K562 (cell line): Measurements from ENCODE around the gene CHST8. TPM values are rescaled to one million over a fixed set of nuclear protein-coding genes. Genes with fewer than 3 reads are reported as not detected.

Source experiments
- ATAC-seq: fragments of 200-7000 bp; cut with Tn5 transposase; 3 replicates; pipeline ENCODE4 v1.9.1; 2020; ENCODE audit warnings: moderate library complexity
- BruUV-seq: library from RNA; stranded (reverse); fragments of 400-500 nt; replicated peaks from 2 replicates; lab custom pipeline; 2021; lab: Mats Ljungman, UMichigan
- CTCF ChIA-PET: fragments of 300-600 bp; formaldehyde crosslinking; extraction: SDS; loops from one replicate; lab custom pipeline; 2021; ENCODE audit warnings: low intra/inter-chr PET ratio; lab: Yijun Ruan, JAX
- POLR2A ChIA-PET: fragments of 300-600, 350-650 bp; sonication (Branson Sonifier 250); formaldehyde crosslinking; extraction: SDS; loops from one replicate; lab custom pipeline; 2021; ENCODE audit warnings: antibody characterized with exemption, inconsistent platforms; lab: Yijun Ruan, JAX
- DNase-seq, 4 experiments: peaks; one replicate each; pipeline versions ENCODE4 v3.0.0 to v3.0.0-alpha.2; 2011 to 2018; ENCODE audit warnings: low spot score in 3 of 4, mixed read lengths in 3 of 4; ENCODE audit errors: extremely low read depth in 1 of 4
- FAIRE-seq: peaks from 2 replicates; lab custom pipeline; 2011; peaks lifted over from hg19 to GRCh38; lab: Jason Lieb, UNC
- H2AFZ ChIP-seq: 2 replicates; pipeline ENCODE4 v1.6.0; 2011; ENCODE audit warnings: low read depth, low read length, control low read depth, inconsistent platforms
- H3K27ac ChIP-seq: fragments of 200-600 bp; 3 replicates; pipeline ENCODE4 v1.8.0; 2011; ENCODE audit warnings: low read depth, mild to moderate bottlenecking, control low read depth, inconsistent platforms, low read length, moderate library complexity, mixed read lengths; ENCODE audit errors: extremely low read depth
- H3K27me3 ChIP-seq, 2 experiments: fragments of 300-600 bp in 1 of 2; 2 replicates in 1 of 2; 3 replicates in 1 of 2; pipeline versions ENCODE4 v1.6.0 to v1.8.0; 2011; ENCODE audit warnings: inconsistent platforms in 2 of 2, low read length in 2 of 2, mild to moderate bottlenecking in 1 of 2, mixed read lengths in 1 of 2, moderate library complexity in 1 of 2; ENCODE audit not compliant: control insufficient read depth in 2 of 2, insufficient read depth in 2 of 2
- H3K36me3 ChIP-seq: fragments of 300-600 bp; 3 replicates; pipeline ENCODE4 v1.8.0; 2011; ENCODE audit warnings: mild to moderate bottlenecking, low read length, inconsistent platforms; ENCODE audit not compliant: control insufficient read depth, insufficient read depth
- H3K4me1 ChIP-seq, 2 experiments: fragments of 200-600 bp in 1 of 2; replicated peaks in 1 of 2; 2 replicates in 1 of 2; 3 replicates in 1 of 2; pipeline versions ENCODE4 v1.5.1 to v1.8.0; 2011; ENCODE audit warnings: inconsistent platforms in 2 of 2, low read length in 2 of 2, mild to moderate bottlenecking in 1 of 2, mixed read lengths in 1 of 2, moderate library complexity in 1 of 2; ENCODE audit not compliant: control insufficient read depth in 2 of 2, insufficient read depth in 2 of 2
- H3K4me2 ChIP-seq: 2 replicates; pipeline ENCODE4 v1.6.1; 2011; ENCODE audit warnings: low read length, control low read depth, inconsistent platforms, mixed read lengths; ENCODE audit not compliant: insufficient read depth
- H3K4me3 ChIP-seq: fragments of 200-600 bp; sonication (generic), shearing (Covaris generic); 2 replicates; pipeline ENCODE4 v1.5.1; 2016; ENCODE audit warnings: control low read depth, inconsistent platforms
- H3K79me2 ChIP-seq: fragments of 200-600 bp; 3 replicates; pipeline ENCODE4 v1.8.0; 2011; ENCODE audit warnings: low read length, inconsistent platforms; ENCODE audit not compliant: control insufficient read depth, insufficient read depth
- H3K9ac ChIP-seq, 2 experiments: 2 replicates each; pipeline versions ENCODE4 v1.6.0 to v1.6.1; 2011; ENCODE audit warnings: low read depth in 2 of 2, low read length in 2 of 2, control low read depth in 1 of 2, inconsistent platforms in 1 of 2, mild to moderate bottlenecking in 1 of 2, mixed read lengths in 1 of 2; ENCODE audit not compliant: insufficient read depth in 1 of 2
- H3K9me1 ChIP-seq: one replicate; pipeline ENCODE4 v1.6.0; 2011; ENCODE audit warnings: inconsistent platforms, mild to moderate bottlenecking, low read length, moderate library complexity; ENCODE audit not compliant: control insufficient read depth, insufficient read depth
- H3K9me3 ChIP-seq: replicated peaks from 2 replicates; pipeline ENCODE4 v1.5.1; 2011; ENCODE audit warnings: low read depth, low read length, inconsistent platforms; ENCODE audit not compliant: control insufficient read depth, insufficient read depth
- H4K20me1 ChIP-seq: replicated peaks from 2 replicates; pipeline ENCODE4 v1.6.1; 2011; ENCODE audit warnings: low read length, inconsistent platforms, mixed read lengths; ENCODE audit not compliant: control insufficient read depth, insufficient read depth
- BRF2 ChIP-seq: IDR thresholded peaks from 3 replicates; pipeline ENCODE4 v1.6.1; 2011; ENCODE audit warnings: borderline replicate concordance, mild to moderate bottlenecking; ENCODE audit not compliant: insufficient read length, insufficient read depth
- NFRKB ChIP-seq: fragments of 450-650 bp; IDR thresholded peaks from 2 replicates; pipeline ENCODE4 v1.6.1; 2016; ENCODE audit warnings: low read depth
- PCBP2 ChIP-seq: fragments of 200-400 bp; formaldehyde crosslinking; IDR thresholded peaks from 2 replicates; pipeline ENCODE4 v1.6.1; 2018; ENCODE audit warnings: low read length, low read depth, mild to moderate bottlenecking, moderate library complexity; ENCODE audit not compliant: poor library complexity, severe bottlenecking
- SNIP1 ChIP-seq: fragments of 450-650 bp; IDR thresholded peaks from 2 replicates; pipeline ENCODE4 v1.7.1; 2017; ENCODE audit warnings: low read depth, mild to moderate bottlenecking
- ZBTB26 ChIP-seq: fragments of 450-650 bp; formaldehyde crosslinking; IDR thresholded peaks from 2 replicates; pipeline ENCODE4 v1.4.0; 2022; ENCODE audit warnings: missing genetic modification characterization
- WGBS: fragments of 100-300 bp; shearing (Covaris generic); methylation state at CpG from one replicate; pipeline ENCODE4 v1.1.6; 2016; ENCODE audit warnings: low coverage, mixed read lengths; ENCODE audit not compliant: insufficient coverage; ENCODE audit errors: missing lambda C conversion rate; 5-methylcytosine and 5-hydroxymethylcytosine counted together
- in situ Hi-C: fragments of 300-500 bp; cut with MboI; formaldehyde crosslinking; loops from 4 replicates; pipeline ENCODE4 v1.15.0; 2018; ENCODE audit warnings: inconsistent platforms, mixed read lengths
- intact Hi-C: fragments of 100-400 bp; cut with micrococcal nuclease; formaldehyde crosslinking; loops from 2 replicates; pipeline ENCODE4 v1.14.2; 2022
- polyA plus RNA-seq, 8 experiments: library from polyadenylated mRNA; depleted of rRNA in 4 of 8; stranded (reverse) in 5 of 8; unstranded in 3 of 8; fragments of >200 nt; fragmentation: Nextera tagmentation in 2 of 8; fragmentation: Illumina TruSeq in 1 of 8; extraction: Ambion mirVana in 2 of 8; extraction: Trizol in 1 of 8; gene quantifications; 2 replicates each; pipeline versions ENCODE4 v1.2.1 to v1.2.3, GENCODE V29; 2011 to 2014; ENCODE audit warnings: inconsistent platforms in 1 of 8, missing spikeins in 1 of 8
- total RNA-seq, 7 experiments: library from RNA; depleted of rRNA in 6 of 7; stranded (reverse); fragments of >200 nt in 6 of 7; fragmentation: Illumina TruSeq in 2 of 7; extraction: Trizol in 2 of 7; gene quantifications; 2 replicates each; pipeline versions ENCODE4 v1.2.1 to v1.2.3, GENCODE V29; 2011 to 2021; ENCODE audit warnings: low replicate concordance in 1 of 7

CHST8 gene
- total and polyA plus RNA-seq, 9 of the 15 experiments (the other 6 are each of a cell fraction or from before 2014, with no cell fraction given), result 0.11 TPM; not detected in 8

- Histone ChIP-seq H2AFZ (no peak overlapping the region), H3K36me3 (no peaks in the 10 kb centered on the region), H4K20me1 (no peaks in the 10 kb centered on the region), H3K27ac (no peak overlapping the region), H3K4me2 (no peak overlapping the region), H3K79me2 (no peaks in the 10 kb centered on the region), H3K9ac (no peak overlapping the region), H3K27me3 (no peaks in the 10 kb centered on the region), H3K9me1 (no peaks in the 10 kb centered on the region), H3K9me3 (no peaks in the 10 kb centered on the region), H3K4me3 (no peak overlapping the region), H3K4me1 (no peaks in the 10 kb centered on the region)
- TF ChIP-seq NFRKB, result no peak
- no peak for TF ChIP-seq BRF2
- no peak for TF ChIP-seq PCBP2
- no peak for TF ChIP-seq ZBTB26 (CRISPR knock-in tag)
- TF ChIP-seq SNIP1, result no peak
- in situ Hi-C loops (no loop called here), intact Hi-C loops (no loop called here)
- POLR2A ChIA-PET, result no interaction called here
- no TSS peak for BruUV-seq
- FAIRE-seq (no peak), DNase-seq (no peak), ATAC-seq (no peak)
- WGBS, result 2% methylated on average over 5 of the region's 5 CpGs
- CTCF ChIA-PET, result no interaction called here
Observed at GRCh38 chr19:33604651-33605050, 17.1 kb upstream of the CHST8 start.
